ENCODE measurements around the gene ZSCAN12. TPM values are rescaled to one million over a fixed set of nuclear protein-coding genes. Genes with fewer than 3 reads are reported as not detected.

The ZSCAN12 gene
- total and polyA plus RNA-seq, 12 donors = 1.2 to 3.5 (median 2.6) TPM

DNA sequence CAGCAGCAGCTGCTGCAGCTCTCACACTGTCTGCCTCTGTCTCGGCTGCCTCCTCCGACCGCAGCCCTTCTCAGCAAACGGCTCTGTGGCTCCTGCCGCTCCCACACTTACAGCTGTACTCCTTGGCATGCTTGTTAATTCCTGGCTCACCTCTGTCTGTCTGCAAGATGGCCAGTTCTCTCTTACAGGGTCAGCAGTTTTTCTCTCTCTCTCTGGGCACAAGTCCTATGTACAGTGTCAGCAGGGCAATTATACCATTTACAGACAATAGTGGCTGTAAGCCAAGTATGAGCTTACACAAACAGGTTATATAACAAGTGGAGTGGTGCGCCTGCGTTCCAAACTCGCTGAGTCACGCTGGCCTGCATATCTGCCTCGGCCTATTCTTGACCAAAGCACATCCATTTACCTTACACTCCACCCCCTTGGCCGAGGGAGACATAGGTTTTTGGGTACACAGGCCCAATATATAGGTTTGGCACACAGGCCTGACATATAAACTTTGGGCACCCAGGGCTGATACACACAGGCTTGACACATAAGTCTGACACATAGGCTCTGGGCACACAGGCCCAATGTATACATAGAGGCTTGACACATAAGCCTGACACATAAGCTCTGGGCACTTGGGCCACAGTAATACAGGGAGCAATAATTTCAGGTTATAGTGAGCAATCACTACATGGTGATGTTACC, 45.4 kb downstream of the ZSCAN12 start:
- no peaks in the 10 kb centered on the region for H3K9me3 ChIP-seq
- H3K4me1 ChIP-seq = peaks cover 9 to 48% (median 35%) of the 10 kb centered on the region in 9 donors
- peak overlapping the region in 9 of 10 donors; percentile 5 to 81 (median 42) for H3K4me3 ChIP-seq
- TF ChIP-seq, protein P1, sequence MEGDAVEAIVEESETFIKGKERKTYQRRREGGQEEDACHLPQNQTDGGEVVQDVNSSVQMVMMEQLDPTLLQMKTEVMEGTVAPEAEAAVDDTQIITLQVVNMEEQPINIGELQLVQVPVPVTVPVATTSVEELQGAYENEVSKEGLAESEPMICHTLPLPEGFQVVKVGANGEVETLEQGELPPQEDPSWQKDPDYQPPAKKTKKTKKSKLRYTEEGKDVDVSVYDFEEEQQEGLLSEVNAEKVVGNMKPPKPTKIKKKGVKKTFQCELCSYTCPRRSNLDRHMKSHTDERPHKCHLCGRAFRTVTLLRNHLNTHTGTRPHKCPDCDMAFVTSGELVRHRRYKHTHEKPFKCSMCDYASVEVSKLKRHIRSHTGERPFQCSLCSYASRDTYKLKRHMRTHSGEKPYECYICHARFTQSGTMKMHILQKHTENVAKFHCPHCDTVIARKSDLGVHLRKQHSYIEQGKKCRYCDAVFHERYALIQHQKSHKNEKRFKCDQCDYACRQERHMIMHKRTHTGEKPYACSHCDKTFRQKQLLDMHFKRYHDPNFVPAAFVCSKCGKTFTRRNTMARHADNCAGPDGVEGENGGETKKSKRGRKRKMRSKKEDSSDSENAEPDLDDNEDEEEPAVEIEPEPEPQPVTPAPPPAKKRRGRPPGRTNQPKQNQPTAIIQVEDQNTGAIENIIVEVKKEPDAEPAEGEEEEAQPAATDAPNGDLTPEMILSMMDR (IDR thresholded peaks at IDR 0.05) = no peak
- 58 to 73% methylated on average over 11 of the region's 11 CpGs for WGBS, 2 donors
- peak overlapping the region in 9 of 10 donors; percentile 74 to 94 (median 84) for H3K27ac ChIP-seq
- DNase-seq (peak; percentile 41 to 59), ATAC-seq (peak in 7 of 8 donors; percentile 16 to 50 (median 34))
- H3K27me3 ChIP-seq = no peaks in the 10 kb centered on the region
- intact Hi-C loops (cut with DNase I) = loop anchor here in 8 of 10 donors (2.0 to 10.0 kb wide), 8 partner anchors 87 to 449 kb away; partner anchors contain the start of genes ZSCAN26 (in 3 of the 8), ZSCAN9 (in 3 of the 8), NKAPL (in 1 of the 8) and ZKSCAN4 (in 1 of the 8)
- H3K36me3 ChIP-seq = peaks cover 0 to 2% (median 0%) of the 10 kb centered on the region in 9 donors

DNA sequence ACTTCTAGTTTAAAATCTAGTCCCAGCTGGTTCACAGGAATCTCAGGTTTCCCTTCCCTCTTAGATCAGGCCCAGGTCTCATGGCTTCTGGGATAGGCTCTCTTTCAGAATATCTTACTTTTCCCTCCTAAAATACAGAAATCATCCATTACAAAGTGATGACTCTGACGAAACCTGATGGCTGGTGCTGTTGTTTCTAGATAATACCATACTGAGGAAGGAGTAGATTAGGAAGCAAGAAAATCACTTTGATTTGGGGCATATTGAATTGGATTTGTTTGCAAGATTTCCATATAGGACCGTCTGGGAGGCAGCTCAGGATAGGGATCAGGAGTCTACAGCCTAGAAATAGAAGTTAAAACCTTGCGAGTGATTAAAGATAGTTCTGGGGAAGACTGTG, 46.2 kb downstream of the ZSCAN12 start:
- H3K27me3 ChIP-seq = no peaks in the 10 kb centered on the region
- WGBS, 2 donors = 69 to 86% methylated on average over 3 of the region's 3 CpGs
- TF ChIP-seq, protein P1 (IDR thresholded peaks at IDR 0.05) = no peak
- intact Hi-C loops (cut with DNase I) = loop anchor here in 8 of 10 donors (2.0 to 10.0 kb wide), 8 partner anchors 86 to 449 kb away; partner anchors contain the start of genes ZSCAN26 (in 3 of the 8), ZSCAN9 (in 3 of the 8), NKAPL (in 1 of the 8) and ZKSCAN4 (in 1 of the 8)
- no peaks in the 10 kb centered on the region for H3K9me3 ChIP-seq
- peaks cover 9 to 49% (median 35%) of the 10 kb centered on the region in 9 donors for H3K4me1 ChIP-seq
- ATAC-seq (no peak), DNase-seq (no peak)
- peak overlapping the region in 9 of 10 donors; percentile 5 to 81 (median 42) for H3K4me3 ChIP-seq
- H3K36me3 ChIP-seq = no peaks in the 10 kb centered on the region
- H3K27ac ChIP-seq = peak overlapping the region in 8 of 10 donors; percentile 74 to 94 (median 84)

DNA sequence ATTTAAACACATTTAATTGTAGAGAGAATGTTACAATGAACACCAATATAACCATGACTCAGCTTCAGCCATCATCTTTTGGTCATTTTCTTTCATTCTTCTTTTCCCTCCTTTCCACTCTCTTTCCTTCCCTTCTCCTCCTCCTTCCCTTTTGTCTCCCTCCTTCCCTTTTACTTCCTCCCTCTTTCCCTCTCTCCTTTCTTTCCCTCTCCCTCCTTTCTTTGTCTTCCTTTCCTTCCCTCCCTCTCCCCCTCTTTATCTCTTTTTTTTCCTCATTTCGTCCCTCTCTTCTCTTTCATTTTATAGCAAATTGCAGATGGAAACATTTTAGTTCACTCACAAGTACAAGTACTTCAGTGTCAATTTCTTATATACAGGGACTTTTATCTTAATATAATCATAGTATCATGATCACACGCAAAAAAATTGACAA, 48.0 kb downstream of the ZSCAN12 start:
- TF ChIP-seq, protein P1 (IDR thresholded peaks at IDR 0.05) = no peak
- H3K9me3 ChIP-seq = no peaks in the 10 kb centered on the region
- intact Hi-C loops (cut with DNase I) = loop anchor here in 8 of 10 donors (2.0 to 10.0 kb wide), 8 partner anchors 15 to 447 kb away; partner anchors contain the start of genes ZSCAN26 (in 3 of the 8), ZSCAN9 (in 3 of the 8), NKAPL (in 1 of the 8) and ZKSCAN4 (in 1 of the 8)
- DNase-seq = no peak
- H3K4me1 ChIP-seq = peaks cover 9 to 46% (median 34%) of the 10 kb centered on the region in 9 donors
- H3K36me3 ChIP-seq = no peaks in the 10 kb centered on the region
- no peak for ATAC-seq
- no peaks in the 10 kb centered on the region for H3K27me3 ChIP-seq
- peak overlapping the region in 6 of 10 donors; percentile 61 to 88 (median 80) for H3K4me3 ChIP-seq
- WGBS, 2 donors = 55 to 71% methylated on average over 2 of the region's 2 CpGs
- peak overlapping the region in 5 of 10 donors; percentile 35 to 90 (median 73) for H3K27ac ChIP-seq

DNA sequence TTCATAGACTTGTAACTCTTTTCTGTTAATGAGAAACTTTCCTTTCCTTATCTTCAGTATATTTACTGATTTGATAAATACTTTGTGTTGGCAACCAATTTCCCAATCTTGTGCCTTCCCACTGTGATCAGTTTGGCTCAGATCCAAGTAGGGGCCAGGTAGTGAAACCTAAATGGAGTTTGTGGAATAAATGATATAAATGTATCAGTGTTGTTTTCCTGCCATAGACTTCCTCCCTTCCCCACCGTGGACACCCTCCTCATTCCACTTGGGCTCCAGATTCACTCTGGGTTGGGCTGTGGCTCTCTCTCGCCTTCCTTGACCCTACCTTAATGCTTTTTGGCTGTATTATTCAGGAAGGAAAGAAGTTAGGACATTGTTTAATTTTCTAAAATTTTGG, 48.5 kb downstream of the ZSCAN12 start:
- Histone ChIP-seq H3K27me3 (no peaks in the 10 kb centered on the region), H3K4me3 (peak overlapping the region in 8 of 10 donors; percentile 61 to 88 (median 78)), H3K36me3 (no peaks in the 10 kb centered on the region), H3K9me3 (no peaks in the 10 kb centered on the region), H3K27ac (peak overlapping the region in 5 of 10 donors; percentile 35 to 90 (median 73)), H3K4me1 (peaks cover 6 to 43% (median 30%) of the 10 kb centered on the region in 9 donors)
- ATAC-seq = no peak
- 56 to 70% methylated on average over 2 of the region's 2 CpGs for WGBS, 2 donors
- DNase-seq = no peak
- TF ChIP-seq, protein P1 (IDR thresholded peaks at IDR 0.05) = no peak
- intact Hi-C loops (cut with DNase I) = loop anchor here in 8 of 10 donors (2.0 to 10.0 kb wide), 8 partner anchors 14 to 446 kb away; partner anchors contain the start of genes ZSCAN26 (in 3 of the 8), ZSCAN9 (in 3 of the 8), NKAPL (in 1 of the 8) and ZKSCAN4 (in 1 of the 8)
